ENCODE data around the gene HOXA13. TPM values are rescaled to one million over a fixed set of nuclear protein-coding genes. Genes with fewer than 3 reads are reported as not detected.

Gene HOXA13
- total RNA-seq, 1 experiment from 2014 or later: 12.1 TPM

DNA sequence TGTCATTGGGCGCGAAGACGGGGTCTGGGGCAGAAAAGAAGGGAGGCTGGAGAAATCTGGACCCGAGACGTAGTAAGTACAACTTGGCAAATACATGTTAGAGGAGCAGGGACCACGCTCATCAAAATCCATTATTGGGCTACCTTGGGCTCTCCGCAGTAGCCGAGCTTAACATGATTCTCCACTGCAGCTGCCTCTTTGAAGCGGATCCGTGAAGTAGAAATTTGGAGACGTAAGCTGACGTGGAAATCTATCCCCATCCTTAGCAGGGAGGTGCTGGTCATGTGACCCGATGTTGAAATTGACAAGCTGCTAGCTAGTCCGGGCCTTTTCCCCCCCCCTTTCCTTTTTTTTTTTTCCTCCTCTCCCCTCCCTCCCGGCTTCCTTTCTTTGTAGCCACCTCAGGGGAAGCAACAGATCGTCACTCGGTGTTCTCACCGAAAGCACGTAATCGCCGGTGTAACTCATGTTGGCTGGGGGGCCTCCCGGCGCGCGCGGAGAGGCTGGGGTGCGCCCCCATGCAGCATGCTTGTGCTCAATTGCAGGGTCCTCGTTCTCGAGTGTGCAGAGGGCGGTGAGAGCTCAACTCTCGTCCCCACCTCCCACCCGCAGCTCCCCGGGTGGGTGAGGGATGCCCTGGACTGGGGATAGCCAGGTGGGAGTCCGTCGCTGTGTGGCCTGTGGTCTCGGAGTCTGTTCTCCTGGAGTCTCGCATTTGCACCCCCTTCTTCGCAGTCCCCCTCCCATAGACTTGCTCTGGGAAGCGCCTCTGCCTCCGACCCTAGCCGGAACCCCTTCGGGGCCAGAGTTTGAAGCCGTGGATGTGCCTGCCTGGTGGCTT lies 14.7 kb downstream of the HOXA13 start, which contains the start of gene HOXA11:
Gene HOXA11 (minus strand): TSS at position 220 of the 841 bp plus-strand sequence. CDS start 88 bp downstream, at position 132.
- TSS peak; percentile 55 for BruUV-seq (replicated peaks)

DNA sequence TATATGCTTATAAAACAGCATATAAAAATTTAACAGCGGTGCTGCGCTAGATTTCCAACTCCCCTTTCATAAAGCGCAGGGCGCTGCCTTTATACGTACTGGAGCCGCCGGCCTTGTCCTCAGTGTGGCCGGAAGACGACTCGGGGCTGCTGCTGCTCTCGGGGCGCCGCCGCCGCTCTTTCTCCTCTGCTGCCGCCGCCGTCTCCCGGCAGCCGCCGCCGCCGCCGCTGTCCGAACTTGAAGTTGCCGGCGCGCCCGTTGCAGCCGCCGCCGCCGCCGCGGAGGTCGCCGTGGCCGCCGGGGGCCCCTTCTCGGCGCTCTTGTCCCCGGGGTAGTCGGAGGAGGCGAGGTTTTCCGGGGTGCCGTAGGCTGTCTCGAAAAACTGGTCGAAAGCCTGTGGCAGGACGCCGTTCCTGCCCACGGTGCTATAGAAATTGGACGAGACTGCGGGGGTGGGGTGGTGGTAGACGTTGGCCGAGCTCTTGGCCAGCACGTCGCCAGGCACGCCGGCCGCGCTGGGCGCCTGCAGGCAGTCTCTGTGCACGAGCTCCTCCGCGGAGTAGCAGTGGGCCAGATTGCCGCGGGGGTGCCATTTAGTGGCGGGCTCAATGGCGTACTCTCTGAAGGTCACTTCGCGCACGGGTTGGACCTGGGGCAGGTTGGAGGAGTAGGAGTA lies 15.4 kb downstream of the HOXA13 start:
- H3K9me2 ChIP-seq (replicated peaks; ENCODE audit: low read length): no peaks in the 10 kb centered on the region
- no peaks in the 10 kb centered on the region for H3K9me3 ChIP-seq (ENCODE audit: low read length)
- TF ChIP-seq, protein P1, sequence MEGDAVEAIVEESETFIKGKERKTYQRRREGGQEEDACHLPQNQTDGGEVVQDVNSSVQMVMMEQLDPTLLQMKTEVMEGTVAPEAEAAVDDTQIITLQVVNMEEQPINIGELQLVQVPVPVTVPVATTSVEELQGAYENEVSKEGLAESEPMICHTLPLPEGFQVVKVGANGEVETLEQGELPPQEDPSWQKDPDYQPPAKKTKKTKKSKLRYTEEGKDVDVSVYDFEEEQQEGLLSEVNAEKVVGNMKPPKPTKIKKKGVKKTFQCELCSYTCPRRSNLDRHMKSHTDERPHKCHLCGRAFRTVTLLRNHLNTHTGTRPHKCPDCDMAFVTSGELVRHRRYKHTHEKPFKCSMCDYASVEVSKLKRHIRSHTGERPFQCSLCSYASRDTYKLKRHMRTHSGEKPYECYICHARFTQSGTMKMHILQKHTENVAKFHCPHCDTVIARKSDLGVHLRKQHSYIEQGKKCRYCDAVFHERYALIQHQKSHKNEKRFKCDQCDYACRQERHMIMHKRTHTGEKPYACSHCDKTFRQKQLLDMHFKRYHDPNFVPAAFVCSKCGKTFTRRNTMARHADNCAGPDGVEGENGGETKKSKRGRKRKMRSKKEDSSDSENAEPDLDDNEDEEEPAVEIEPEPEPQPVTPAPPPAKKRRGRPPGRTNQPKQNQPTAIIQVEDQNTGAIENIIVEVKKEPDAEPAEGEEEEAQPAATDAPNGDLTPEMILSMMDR (conservative IDR thresholded peaks at IDR 0.05; ENCODE audit: low read depth, low read length): no peak
- TF ChIP-seq EZH2phosphoT487 (IDR thresholded peaks at IDR 0.05; ENCODE audit: borderline replicate concordance, low read length) (no peak), EZH2 (IDR thresholded peaks at IDR 0.05; ENCODE audit: low read length, unreplicated experiment) (no peak)
- peak; percentile 50 for DNase-seq
- no peaks in the 10 kb centered on the region for H3K36me3 ChIP-seq (ENCODE audit: low read depth, low read length)
- ChIA-PET CTCF (interaction anchor here (0.6 to 0.7 kb wide), 3 partner anchors 19 to 34 kb away, joined by 3 to 4 read pairs (median 3); no protein-coding TSS in a partner anchor), POLR2A (ENCODE audit: unreplicated experiment) (interaction anchor here (0.5 to 1.1 kb wide), 11 partner anchors 8 to 1223 kb away, joined by 3 to 12 read pairs (median 4); no protein-coding TSS in a partner anchor)
- peak overlapping the region; percentile 91 for H3K4me3 ChIP-seq (ENCODE audit: low read length)
- H3K4me2 ChIP-seq (ENCODE audit: low read length): peak overlapping the region; percentile 99
- H3F3A ChIP-seq (ENCODE audit: low read length, unreplicated experiment): no peaks in the 10 kb centered on the region
- no peak overlapping the region for H2AFZ ChIP-seq (ENCODE audit: low read length)
- H3K79me2 ChIP-seq (ENCODE audit: low read length): peaks cover 99% of the 10 kb centered on the region
- H3K4me1 ChIP-seq (ENCODE audit: insufficient read depth, low read length): peaks cover 44% of the 10 kb centered on the region
- H3K27ac ChIP-seq (ENCODE audit: low read length): peak overlapping the region; percentile 97
- peak overlapping the region; percentile 97 for H3K9ac ChIP-seq (ENCODE audit: low read length)
- peak; percentile 1 for ATAC-seq
- TSS peak; percentile 46 for BruUV-seq (replicated peaks)
- intact Hi-C loops (cut with micrococcal nuclease): no loop called here
- no peaks in the 10 kb centered on the region for H4K20me1 ChIP-seq (ENCODE audit: low read length)
- H3K27me3 ChIP-seq (ENCODE audit: low read length): no peaks in the 10 kb centered on the region

More for the DNA sequence above, 14.7 kb downstream of the HOXA13 start, which contains the start of gene HOXA11:
- ChIA-PET CTCF (interaction anchor here (0.6 to 0.7 kb wide), 4 partner anchors 19 to 74 kb away, joined by 3 to 4 read pairs (median 3); no protein-coding TSS in a partner anchor), POLR2A (ENCODE audit: unreplicated experiment) (interaction anchor here (0.5 to 1.1 kb wide), 13 partner anchors 8 to 1222 kb away, joined by 3 to 12 read pairs (median 4); no protein-coding TSS in a partner anchor)
- intact Hi-C loops (cut with micrococcal nuclease): no loop called here
- Histone ChIP-seq H3K9me3 (ENCODE audit: low read length) (no peaks in the 10 kb centered on the region), H3K27ac (ENCODE audit: low read length) (peak within 1 kb of the TSS; percentile 97), H3K27me3 (ENCODE audit: low read length) (no peaks in the 10 kb centered on the region), H3F3A (ENCODE audit: low read length, unreplicated experiment) (no peaks in the 10 kb centered on the region), H3K36me3 (ENCODE audit: low read depth, low read length) (no peaks in the 10 kb centered on the region), H3K9me2 (replicated peaks; ENCODE audit: low read length) (no peaks in the 10 kb centered on the region), H3K79me2 (ENCODE audit: low read length) (peaks cover 100% of the 10 kb centered on the region), H3K4me2 (ENCODE audit: low read length) (peak within 1 kb of the TSS; percentile 99), H3K4me1 (ENCODE audit: insufficient read depth, low read length) (peaks cover 51% of the 10 kb centered on the region), H2AFZ (ENCODE audit: low read length) (no peak within 1 kb of the TSS), H3K4me3 (ENCODE audit: low read length) (peak within 1 kb of the TSS; percentile 91), H3K9ac (ENCODE audit: low read length) (peak within 1 kb of the TSS; percentile 97), H4K20me1 (ENCODE audit: low read length) (no peaks in the 10 kb centered on the region)
- TF ChIP-seq EZH2phosphoT487 (IDR thresholded peaks at IDR 0.05; ENCODE audit: borderline replicate concordance, low read length) (no peak), EZH2 (IDR thresholded peaks at IDR 0.05; ENCODE audit: low read length, unreplicated experiment) (no peak)
- TF ChIP-seq, protein P1 (conservative IDR thresholded peaks at IDR 0.05; ENCODE audit: low read depth, low read length): no peak
- peak; percentile 95 for DNase-seq
- peak; percentile 11 for ATAC-seq

Measured in PC-3 (cell line).